H1 (cell line): ENCODE measurements around the gene TRPV4. TPM values are rescaled to one million over a fixed set of nuclear protein-coding genes. Genes with fewer than 3 reads are reported as not detected.

Experiments used
- CTCF ChIA-PET: fragments of 300-600 bp; sonication (Branson Sonifier 250); formaldehyde crosslinking; loops from one replicate; lab custom pipeline; 2021; ENCODE audit not compliant: partially characterized antibody; lab: Charles Lee
- POLR2A ChIA-PET: fragments of 300-600 bp; sonication (Branson Sonifier 250); formaldehyde crosslinking; loops from one replicate; lab custom pipeline; 2021; ENCODE audit warnings: inconsistent platforms; ENCODE audit not compliant: partially characterized antibody; lab: Charles Lee
- DNase-seq, 2 experiments: peaks; one replicate each; pipeline versions ENCODE4 v3.0.0 to v3.0.0-alpha.2; 2010 to 2022; ENCODE audit warnings: low spot score in 2 of 2, low read depth in 1 of 2, mixed read lengths in 1 of 2
- FAIRE-seq: peaks from 2 replicates; lab custom pipeline; 2011; peaks lifted over from hg19 to GRCh38; lab: Jason Lieb, UNC
- H2AFZ ChIP-seq: 2 replicates; pipeline ENCODE4 v1.8.1; 2012; ENCODE audit warnings: low read length, inconsistent platforms
- H2AK5ac ChIP-seq: 2 replicates; pipeline ENCODE4 v1.6.1; 2013; ENCODE audit warnings: low read depth, low read length
- H2BK120ac ChIP-seq: replicated peaks from 2 replicates; pipeline ENCODE3; 2013; ENCODE audit warnings: low read depth, low read length, inconsistent platforms
- H2BK12ac ChIP-seq: 2 replicates; pipeline ENCODE4 v1.6.1; 2013; ENCODE audit warnings: low read depth, low read length
- H2BK15ac ChIP-seq: 2 replicates; pipeline ENCODE4 v1.6.1; 2013; ENCODE audit warnings: low read length
- H2BK20ac ChIP-seq: 2 replicates; pipeline ENCODE4 v1.6.1; 2013; ENCODE audit warnings: low read length
- H2BK5ac ChIP-seq: 2 replicates; pipeline ENCODE4 v1.6.1; 2013; ENCODE audit warnings: low read depth, low read length
- H3K14ac ChIP-seq: 2 replicates; pipeline ENCODE4 v1.6.1; 2013; ENCODE audit warnings: inconsistent platforms; ENCODE audit not compliant: insufficient read length
- H3K18ac ChIP-seq: 2 replicates; pipeline ENCODE4 v1.6.1; 2013; ENCODE audit warnings: low read length; ENCODE audit errors: extremely low read depth
- H3K23ac ChIP-seq: 2 replicates; pipeline ENCODE4 v1.6.1; 2013; ENCODE audit warnings: inconsistent platforms; ENCODE audit not compliant: insufficient read length
- H3K23me2 ChIP-seq: 2 replicates; pipeline ENCODE4 v1.6.1; 2013; ENCODE audit warnings: low read depth, low read length
- H3K27ac ChIP-seq: 2 replicates; pipeline ENCODE4 v1.6.1; 2011; ENCODE audit warnings: low read depth, low read length, inconsistent platforms
- H3K27me3 ChIP-seq, 4 experiments: replicated peaks in 1 of 4; 1 replicate in 1 of 4; 2 replicates in 3 of 4; pipeline versions ENCODE4 v1.6.1 to v1.8.1; 2011 to 2013; ENCODE audit warnings: low read length in 3 of 4, mild to moderate bottlenecking in 3 of 4, inconsistent platforms in 2 of 4, mixed read lengths in 2 of 4, moderate library complexity in 1 of 4; ENCODE audit not compliant: control insufficient read depth in 3 of 4, insufficient read depth in 3 of 4; ENCODE audit errors: extremely low read depth in 1 of 4
- H3K36me3 ChIP-seq, 4 experiments: 2 replicates each; pipeline versions ENCODE4 v1.6.1 to v1.8.1; 2011 to 2013; ENCODE audit warnings: mild to moderate bottlenecking in 4 of 4, low read length in 3 of 4, moderate library complexity in 2 of 4, control low read depth in 1 of 4, inconsistent platforms in 1 of 4; ENCODE audit not compliant: insufficient read depth in 4 of 4, control insufficient read depth in 2 of 4
- H3K4ac ChIP-seq: replicated peaks from 2 replicates; pipeline ENCODE3; 2013; ENCODE audit warnings: low read length, low read depth, mixed read lengths, inconsistent platforms; ENCODE audit not compliant: insufficient read length
- H3K4me1 ChIP-seq, 4 experiments: replicated peaks in 1 of 4; 1 replicate in 1 of 4; 2 replicates in 3 of 4; pipeline versions ENCODE4 v1.6.1 to v1.8.1; 2011 to 2013; ENCODE audit warnings: low read length in 3 of 4, inconsistent platforms in 2 of 4, mixed read lengths in 1 of 4; ENCODE audit not compliant: insufficient read depth in 4 of 4, control insufficient read depth in 3 of 4
- H3K4me2 ChIP-seq, 2 experiments: 2 replicates each; pipeline versions ENCODE4 v1.6.1 to v1.8.1; 2011 to 2013; ENCODE audit warnings: low read depth in 2 of 2, low read length in 2 of 2, control low read depth in 1 of 2, inconsistent platforms in 1 of 2, mild to moderate bottlenecking in 1 of 2; ENCODE audit not compliant: insufficient read depth in 1 of 2
- H3K4me3 ChIP-seq, 4 experiments: fragments of 200-600, 300-600 bp in 1 of 4; sonication (generic), shearing (Covaris generic), sonication (Bioruptor Twin) in 1 of 4; 2 replicates each; pipeline versions ENCODE4 v1.5.1 to v1.8.1; 2011 to 2016; ENCODE audit warnings: low read length in 4 of 4, low read depth in 3 of 4, control low read depth in 2 of 4, inconsistent platforms in 2 of 4, mild to moderate bottlenecking in 2 of 4, mixed read lengths in 1 of 4, moderate library complexity in 1 of 4; ENCODE audit not compliant: insufficient read depth in 2 of 4; ENCODE audit errors: extremely low read depth in 1 of 4
- H3K56ac ChIP-seq: replicated peaks from 2 replicates; pipeline ENCODE3; 2013; ENCODE audit warnings: low read depth, mild to moderate bottlenecking, mixed read lengths, low read length, inconsistent platforms; ENCODE audit not compliant: insufficient read length
- H3K79me1 ChIP-seq: 2 replicates; pipeline ENCODE4 v1.6.1; 2013; ENCODE audit warnings: low read depth, low read length, control low read depth
- H3K79me2 ChIP-seq, 2 experiments: 2 replicates each; pipeline versions ENCODE4 v1.6.1 to v1.8.1; 2012 to 2013; ENCODE audit warnings: low read length in 2 of 2, mild to moderate bottlenecking in 2 of 2, inconsistent platforms in 1 of 2; ENCODE audit not compliant: insufficient read depth in 2 of 2, control insufficient read depth in 1 of 2
- H3K9ac ChIP-seq, 4 experiments: replicated peaks in 1 of 4; 1 replicate in 1 of 4; 2 replicates in 3 of 4; pipeline versions ENCODE4 v1.6.1 to v1.8.1; 2011 to 2013; ENCODE audit warnings: low read depth in 3 of 4, low read length in 3 of 4, control low read depth in 2 of 4, mild to moderate bottlenecking in 2 of 4, moderate library complexity in 2 of 4, inconsistent platforms in 1 of 4; ENCODE audit errors: extremely low read depth in 1 of 4
- H3K9me3 ChIP-seq, 2 experiments: 2 replicates each; pipeline versions ENCODE4 v1.6.1 to v1.8.1; 2012 to 2013; ENCODE audit warnings: mild to moderate bottlenecking in 2 of 2, moderate library complexity in 2 of 2, control low read depth in 1 of 2, inconsistent platforms in 1 of 2, low read depth in 1 of 2, low read length in 1 of 2, mixed read lengths in 1 of 2; ENCODE audit not compliant: insufficient read depth in 2 of 2
- H4K20me1 ChIP-seq, 2 experiments: replicated peaks in 1 of 2; 2 replicates each; pipeline versions ENCODE3 to v1.8.1; 2011 to 2013; ENCODE audit warnings: inconsistent platforms in 2 of 2, low read length in 2 of 2, mild to moderate bottlenecking in 1 of 2; ENCODE audit not compliant: insufficient read depth in 2 of 2, control insufficient read depth in 1 of 2
- H4K5ac ChIP-seq: 2 replicates; pipeline ENCODE4 v1.6.1; 2013; ENCODE audit warnings: low read length, low read depth, mixed read lengths, inconsistent platforms; ENCODE audit not compliant: insufficient read length
- H4K8ac ChIP-seq: 2 replicates; pipeline ENCODE4 v1.8.0; 2013; ENCODE audit warnings: mild to moderate bottlenecking, moderate library complexity, low read length, inconsistent platforms; ENCODE audit not compliant: insufficient read depth; ENCODE audit errors: extremely low read depth
- H4K91ac ChIP-seq: replicated peaks from 2 replicates; pipeline ENCODE3; 2013; ENCODE audit warnings: low read length, mixed read lengths, inconsistent platforms; ENCODE audit not compliant: insufficient read length
- ASH2L ChIP-seq: fragments of 200-600, 300-600 bp; sonication (generic); IDR thresholded peaks from one replicate; pipeline ENCODE4 v1.7.1; 2017; ENCODE audit warnings: low read length
- BRCA1 ChIP-seq: IDR thresholded peaks from 2 replicates; pipeline ENCODE4 v1.6.1; 2012; ENCODE audit warnings: low read depth, low read length, improper control_type of control experiment
- CBX5 ChIP-seq: fragments of 300-800, 300-1000 bp; sonication (generic); IDR thresholded peaks from 2 replicates; pipeline ENCODE4 v1.7.1; 2016; ENCODE audit warnings: antibody characterized with exemption, low read length, low read depth
- HDAC2 ChIP-seq, 2 experiments: fragments of 300-600 bp in 1 of 2; sonication (generic) in 1 of 2; IDR thresholded peaks; 2 replicates each; pipeline ENCODE4 v1.6.1; 2011 to 2012; ENCODE audit warnings: low read depth in 2 of 2, low read length in 2 of 2, mild to moderate bottlenecking in 2 of 2, moderate library complexity in 2 of 2, borderline replicate concordance in 1 of 2, inconsistent platforms in 1 of 2
- HDAC6 ChIP-seq: IDR thresholded peaks from one replicate; pipeline ENCODE4 v1.7.1; 2012; ENCODE audit warnings: low read depth, mild to moderate bottlenecking, inconsistent platforms, low read length, moderate library complexity
- KDM1A ChIP-seq: fragments of 200-600, 300-600 bp; sonication (generic); IDR thresholded peaks from 2 replicates; pipeline ENCODE4 v1.7.1; 2016; ENCODE audit warnings: mild to moderate bottlenecking, low read length, borderline replicate concordance
- RAD21 ChIP-seq, 2 experiments: IDR thresholded peaks in 1 of 2; conservative IDR thresholded peaks in 1 of 2; 2 replicates each; pipeline ENCODE4 v1.6.1; 2011; ENCODE audit warnings: low read depth in 2 of 2, low read length in 2 of 2, improper control_type of control experiment in 1 of 2, inconsistent platforms in 1 of 2, mild to moderate bottlenecking in 1 of 2, moderate library complexity in 1 of 2
- RBBP5 ChIP-seq: IDR thresholded peaks from 2 replicates; pipeline ENCODE4 v1.7.1; 2012; ENCODE audit warnings: low read depth, mild to moderate bottlenecking, inconsistent platforms, low read length, moderate library complexity, borderline replicate concordance
- SP4 ChIP-seq: IDR thresholded peaks from 2 replicates; pipeline ENCODE4 v1.6.1; 2012; ENCODE audit warnings: low read length, inconsistent platforms
- WGBS, 2 experiments: shearing (Covaris generic) in 1 of 2; methylation state at CpG; one replicate each; pipeline versions ENCODE4 v1.1.6 to v1.1.7; 2013 to 2015; ENCODE audit warnings: low lambda C conversion rate in 2 of 2, mixed read lengths in 2 of 2, inconsistent platforms in 1 of 2, low coverage in 1 of 2, missing lambda C conversion rate in 1 of 2; ENCODE audit not compliant: insufficient replicate concordance in 2 of 2, insufficient coverage in 1 of 2, insufficient read length in 1 of 2; ENCODE audit errors: extremely low coverage in 1 of 2, missing lambda C conversion rate in 1 of 2; 5-methylcytosine and 5-hydroxymethylcytosine counted together
- polyA plus RNA-seq, 7 experiments: library from polyadenylated mRNA; depleted of rRNA in 3 of 7; stranded (reverse) in 5 of 7; unstranded in 2 of 7; fragments of >200 nt in 5 of 7; fragments of 200-250 nt in 2 of 7; gene quantifications; 1 replicate in 5 of 7; 2 replicates in 1 of 7; 4 replicates in 1 of 7; pipeline versions ENCODE4 v1.2.1 to v1.2.3, GENCODE V29; 2011 to 2013; ENCODE audit warnings: missing spikeins in 2 of 7, mixed read lengths in 2 of 7
- total RNA-seq: library from RNA; stranded (reverse); fragmentation: NEBNext Ultra II Directional; extraction: Animal tissue kit (Norgen Biotek cat#: 25700); gene quantifications from 2 replicates; pipeline ENCODE4 v1.2.1, GENCODE V29; 2021
- TF ChIP-seq, protein P1 (sequence below): IDR thresholded peaks from 2 replicates; pipeline ENCODE4 v1.6.1; 2012; ENCODE audit warnings: low read length, inconsistent platforms

The TRPV4 gene
- total and polyA plus RNA-seq, 2 of the 8 experiments (the other 6 are each of a cell fraction or from before 2014, with no cell fraction given) = 2.1 to 6.2 TPM

DNA sequence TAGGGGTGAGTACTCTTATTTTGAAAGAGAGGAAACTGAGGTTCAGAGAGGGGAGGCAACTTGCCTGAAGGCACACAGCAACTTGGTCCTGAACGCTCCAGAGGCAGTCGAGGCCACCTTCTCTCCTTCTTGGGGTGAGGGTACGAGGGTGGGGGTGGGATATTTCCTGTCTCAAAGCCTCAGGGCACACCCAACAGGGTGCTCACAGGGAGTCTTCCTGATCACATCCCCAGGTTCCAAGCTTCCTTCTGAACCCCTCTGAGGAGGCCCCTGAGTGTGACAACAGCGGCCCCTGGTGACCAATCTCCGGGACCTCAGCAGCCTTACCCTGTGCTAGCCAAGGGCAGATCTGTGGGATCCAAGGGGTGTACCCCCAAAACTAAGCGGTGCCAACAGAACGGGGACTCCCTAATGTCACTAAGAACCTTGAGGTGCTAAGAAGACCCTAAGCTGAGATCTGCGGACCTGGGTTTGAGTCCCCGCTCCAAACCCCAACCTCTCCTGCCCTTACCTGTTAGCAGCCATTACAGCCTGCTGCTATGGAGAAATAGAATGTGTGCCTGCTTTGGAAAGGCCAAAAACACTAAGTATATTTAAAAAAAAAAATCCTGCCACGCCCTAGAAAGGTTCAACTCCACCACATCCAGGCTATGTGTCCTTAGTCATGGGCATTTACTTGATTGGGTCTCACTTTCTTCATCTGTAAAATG is 57.9 kb downstream of the TRPV4 start:
- Histone ChIP-seq H4K8ac (no peak overlapping the region), H2BK15ac (no peak overlapping the region), H3K14ac (no peak overlapping the region), H2AFZ (no peak overlapping the region), H3K27me3 (no peaks in the 10 kb centered on the region), H3K56ac (no peak overlapping the region), H2BK5ac (no peak overlapping the region), H2BK12ac (no peak overlapping the region), H3K4me2 (no peak overlapping the region), H3K23ac (no peak overlapping the region), H3K27ac (no peak overlapping the region), H3K4me1 (peaks cover 0 to 10% (median 3%) of the 10 kb centered on the region in 4 experiments; a peak in 2 of 7 replicates), H2AK5ac (no peak overlapping the region), H4K20me1 (no peaks in the 10 kb centered on the region), H2BK120ac (no peak overlapping the region), H3K4ac (no peak overlapping the region), H3K79me1 (no peaks in the 10 kb centered on the region), H3K4me3 (no peak overlapping the region), H3K36me3 (no peaks in the 10 kb centered on the region), H3K9me3 (no peaks in the 10 kb centered on the region), H4K5ac (no peak overlapping the region), H3K9ac (no peak overlapping the region), H4K91ac (no peak overlapping the region), H2BK20ac (no peak overlapping the region), H3K79me2 (no peaks in the 10 kb centered on the region), H3K18ac (no peak overlapping the region), H3K23me2 (no peaks in the 10 kb centered on the region)
- ChIA-PET CTCF (interaction anchor here (0.6 to 11.2 kb wide), 42 partner anchors 10 to 1085 kb away, joined by 3 to 163 read pairs (median 4); partner anchors contain the start of genes FAM222A, MMAB and MVK), POLR2A (interaction anchor here (1.2 to 1.3 kb wide), 2 partner anchors 41 to 256 kb away, joined by 3 to 4 read pairs; no protein-coding TSS in a partner anchor)
- WGBS, 2 experiments = 26% methylated on average over 9 of the region's 10 CpGs; no CpG with 5 or more reads in 1 of the 2 experiments
- FAIRE-seq (no peak), DNase-seq (peak; percentile 31 to 91)
- TF ChIP-seq RAD21 (IDR thresholded peaks at IDR 0.05 in 1 of 2, conservative IDR thresholded peaks at IDR 0.05 in 1 of 2; ENCODE audit: low read depth in 2 of 2, low read length in 2 of 2) (peak; percentile 97), KDM1A (peak; percentile 92; the same call in 1 of the 2 replicates), RBBP5 (no peak), HDAC2 (IDR thresholded peaks at IDR 0.05; ENCODE audit: borderline replicate concordance in 1 of 2, low read depth in 2 of 2, low read length in 2 of 2) (peak in 1 of 2 experiments; percentile 71; a peak in 1 of 4 replicates), BRCA1 (no peak), HDAC6 (no peak), SP4 (no peak), CBX5 (no peak), ASH2L (no peak)
- TF ChIP-seq, protein P1, sequence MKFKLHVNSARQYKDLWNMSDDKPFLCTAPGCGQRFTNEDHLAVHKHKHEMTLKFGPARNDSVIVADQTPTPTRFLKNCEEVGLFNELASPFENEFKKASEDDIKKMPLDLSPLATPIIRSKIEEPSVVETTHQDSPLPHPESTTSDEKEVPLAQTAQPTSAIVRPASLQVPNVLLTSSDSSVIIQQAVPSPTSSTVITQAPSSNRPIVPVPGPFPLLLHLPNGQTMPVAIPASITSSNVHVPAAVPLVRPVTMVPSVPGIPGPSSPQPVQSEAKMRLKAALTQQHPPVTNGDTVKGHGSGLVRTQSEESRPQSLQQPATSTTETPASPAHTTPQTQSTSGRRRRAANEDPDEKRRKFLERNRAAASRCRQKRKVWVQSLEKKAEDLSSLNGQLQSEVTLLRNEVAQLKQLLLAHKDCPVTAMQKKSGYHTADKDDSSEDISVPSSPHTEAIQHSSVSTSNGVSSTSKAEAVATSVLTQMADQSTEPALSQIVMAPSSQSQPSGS = no peak
